ENCODE data around the gene ENTHD1. TPM values are rescaled to one million over a fixed set of nuclear protein-coding genes. Genes with fewer than 3 reads are reported as not detected.

Gene ENTHD1
- total RNA-seq, 1 donor from 2014 or later, result not detected

- no peak for TF ChIP-seq CTCF (conservative IDR thresholded peaks at IDR 0.05)
- H3K4me1 Mint-ChIP-seq, result no peaks in the 10 kb centered on the region
- peaks cover 49% of the 10 kb centered on the region for H3K27me3 Mint-ChIP-seq (ENCODE audit: low read depth)
- no peak overlapping the region for H3K27ac Mint-ChIP-seq (ENCODE audit: unreplicated experiment)
- H3K9me3 Mint-ChIP-seq, result no peaks in the 10 kb centered on the region
- no peak overlapping the region for H3K4me3 Mint-ChIP-seq
- no peaks in the 10 kb centered on the region for H3K36me3 Mint-ChIP-seq (ENCODE audit: low read depth)
- DNase-seq (ENCODE audit: low read depth, low spot score), result no peak
These were observed 146.8 kb downstream of the ENTHD1 start for GRCh38 chr22:39746600-39747262.

GRCh38 chr22:39745789-39746188 lies 147.8 kb downstream of the ENTHD1 start:
- TF ChIP-seq CTCF (conservative IDR thresholded peaks at IDR 0.05), result no peak
- Mint-ChIP-seq H3K4me3 (no peak overlapping the region), H3K27ac (ENCODE audit: unreplicated experiment) (no peak overlapping the region), H3K4me1 (no peaks in the 10 kb centered on the region), H3K36me3 (ENCODE audit: low read depth) (no peaks in the 10 kb centered on the region), H3K27me3 (ENCODE audit: low read depth) (peaks cover 43% of the 10 kb centered on the region), H3K9me3 (peaks cover 3% of the 10 kb centered on the region)
- no peak for DNase-seq (ENCODE audit: low read depth, low spot score)

GRCh38 chr22:39744353-39744752 lies 149.2 kb downstream of the ENTHD1 start:
- H3K36me3 Mint-ChIP-seq (ENCODE audit: low read depth), result no peaks in the 10 kb centered on the region
- H3K4me1 Mint-ChIP-seq, result no peaks in the 10 kb centered on the region
- no peak for TF ChIP-seq CTCF (conservative IDR thresholded peaks at IDR 0.05)
- no peak overlapping the region for H3K4me3 Mint-ChIP-seq
- no peak for DNase-seq (ENCODE audit: low read depth, low spot score)
- peaks cover 3% of the 10 kb centered on the region for H3K9me3 Mint-ChIP-seq
- no peak overlapping the region for H3K27ac Mint-ChIP-seq (ENCODE audit: unreplicated experiment)
- H3K27me3 Mint-ChIP-seq (ENCODE audit: low read depth), result peaks cover 32% of the 10 kb centered on the region

GRCh38 chr22:39743935-39744334 lies 149.6 kb downstream of the ENTHD1 start:
- H3K4me3 Mint-ChIP-seq, result no peak overlapping the region
- H3K9me3 Mint-ChIP-seq, result peaks cover 5% of the 10 kb centered on the region
- no peak for DNase-seq (ENCODE audit: low read depth, low spot score)
- H3K27me3 Mint-ChIP-seq (ENCODE audit: low read depth), result peaks cover 32% of the 10 kb centered on the region
- TF ChIP-seq CTCF (conservative IDR thresholded peaks at IDR 0.05), result no peak
- no peak overlapping the region for H3K27ac Mint-ChIP-seq (ENCODE audit: unreplicated experiment)
- no peaks in the 10 kb centered on the region for H3K4me1 Mint-ChIP-seq
- H3K36me3 Mint-ChIP-seq (ENCODE audit: low read depth), result no peaks in the 10 kb centered on the region

- Mint-ChIP-seq H3K4me3 (no peak overlapping the region), H3K27ac (ENCODE audit: unreplicated experiment) (no peak overlapping the region), H3K9me3 (peaks cover 5% of the 10 kb centered on the region), H3K27me3 (ENCODE audit: low read depth) (peaks cover 25% of the 10 kb centered on the region), H3K36me3 (ENCODE audit: low read depth) (no peaks in the 10 kb centered on the region), H3K4me1 (peaks cover 8% of the 10 kb centered on the region)
- TF ChIP-seq CTCF (conservative IDR thresholded peaks at IDR 0.05), result no peak
- DNase-seq (ENCODE audit: low read depth, low spot score), result no peak
These were observed 154.1 kb downstream of the ENTHD1 start for GRCh38 chr22:39739338-39740027.
